ENCODE results near the gene PPFIA4.

PPFIA4 gene

DNA sequence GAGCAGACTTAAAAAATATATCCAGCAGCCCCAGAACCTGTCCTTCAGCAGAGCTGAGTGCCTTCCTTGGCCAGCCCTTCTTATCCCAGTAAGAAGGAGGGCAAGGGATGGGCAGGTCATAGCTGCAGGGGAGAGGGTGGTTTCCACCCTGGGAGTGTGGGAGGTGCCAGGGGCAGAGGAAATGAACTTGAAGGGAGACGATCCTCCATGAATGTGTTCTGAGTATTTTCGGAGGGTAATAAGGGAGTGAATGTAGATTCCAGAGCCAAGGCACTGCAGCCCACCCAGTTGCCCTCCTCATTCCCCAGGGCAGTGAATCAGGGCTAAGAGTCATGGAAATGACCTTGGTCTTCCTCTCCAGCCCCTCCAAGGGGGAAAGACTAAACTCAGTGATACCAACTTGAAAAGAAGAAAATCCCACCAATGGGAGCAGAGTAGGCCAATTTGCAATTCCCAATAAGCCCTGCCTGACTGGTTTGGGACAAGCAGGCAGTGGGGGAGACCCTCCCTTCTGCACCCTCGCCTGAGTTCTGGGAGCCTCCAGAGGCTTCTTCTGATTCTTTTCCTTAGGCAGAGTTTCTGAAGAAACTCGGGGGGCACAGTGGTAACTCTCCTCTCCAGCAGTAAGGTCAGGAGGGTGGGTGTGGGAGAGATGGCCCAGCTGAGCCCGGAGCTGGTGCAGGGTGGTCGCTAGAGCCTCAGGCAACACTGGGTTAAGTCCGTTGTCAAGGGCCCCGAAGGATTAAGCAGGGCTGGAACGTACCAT is 55.4 kb downstream of the PPFIA4 start:
- no peak overlapping the region for H3K27ac ChIP-seq
- TF ChIP-seq CTCF (conservative IDR thresholded peaks at IDR 0.05), result no peak

- TF ChIP-seq CTCF (conservative IDR thresholded peaks at IDR 0.05), result no peak
- H3K27ac ChIP-seq, result no peak overlapping the region
Observed at GRCh38 chr1:203082231-203082505, 55.9 kb downstream of the PPFIA4 start.

DNA sequence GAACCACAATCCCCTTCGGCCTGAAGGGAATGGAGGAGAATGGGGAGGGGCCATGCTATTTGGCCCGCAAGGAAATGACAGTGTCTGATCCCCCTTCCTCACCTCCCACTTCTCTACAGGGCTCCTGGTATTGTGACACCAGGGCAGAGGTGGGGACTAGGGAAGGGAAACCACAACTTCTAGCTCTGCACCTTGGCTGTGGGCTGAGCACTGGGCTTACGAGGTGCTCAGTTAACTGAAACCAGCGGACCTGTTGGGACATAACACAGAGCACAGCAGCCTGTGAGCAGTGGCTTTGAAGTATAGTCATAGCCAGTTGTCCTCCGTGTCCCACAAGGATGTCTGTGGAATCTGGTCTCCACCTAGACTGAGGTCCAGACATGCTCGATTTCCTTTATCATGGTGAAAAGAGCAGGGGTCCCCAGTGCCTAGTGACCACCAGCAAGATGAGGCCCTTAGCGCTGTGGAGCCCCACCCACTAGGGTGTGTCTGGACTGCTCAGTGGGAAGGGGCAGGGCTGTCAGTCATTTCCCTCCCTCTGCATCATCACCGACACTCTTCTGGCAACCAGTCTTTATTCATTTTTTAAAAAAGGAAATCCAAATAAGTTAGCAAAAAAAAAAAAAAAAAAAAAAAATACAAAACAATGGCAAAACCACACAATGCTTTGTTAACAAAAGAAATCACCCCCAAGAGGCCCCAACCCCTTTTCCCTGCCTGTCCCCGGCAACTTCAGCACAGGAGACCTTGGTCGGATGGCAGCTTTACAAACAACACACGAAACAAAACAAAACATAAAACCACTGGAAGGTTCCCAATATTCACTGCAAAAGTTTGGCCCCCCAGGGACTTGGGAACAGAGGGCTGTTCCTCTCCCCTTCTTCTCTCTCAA is 56.5 kb downstream of the PPFIA4 start:
- TF ChIP-seq CTCF (conservative IDR thresholded peaks at IDR 0.05), result no peak

GRCh38 chr1:203083463-203083921 is 57.2 kb downstream of the PPFIA4 start:
- no peak overlapping the region for H3K27ac ChIP-seq
- TF ChIP-seq CTCF (conservative IDR thresholded peaks at IDR 0.05), result no peak

More for the DNA sequence above, 56.5 kb downstream of the PPFIA4 start:
- no peak overlapping the region for H3K27ac ChIP-seq

DNA sequence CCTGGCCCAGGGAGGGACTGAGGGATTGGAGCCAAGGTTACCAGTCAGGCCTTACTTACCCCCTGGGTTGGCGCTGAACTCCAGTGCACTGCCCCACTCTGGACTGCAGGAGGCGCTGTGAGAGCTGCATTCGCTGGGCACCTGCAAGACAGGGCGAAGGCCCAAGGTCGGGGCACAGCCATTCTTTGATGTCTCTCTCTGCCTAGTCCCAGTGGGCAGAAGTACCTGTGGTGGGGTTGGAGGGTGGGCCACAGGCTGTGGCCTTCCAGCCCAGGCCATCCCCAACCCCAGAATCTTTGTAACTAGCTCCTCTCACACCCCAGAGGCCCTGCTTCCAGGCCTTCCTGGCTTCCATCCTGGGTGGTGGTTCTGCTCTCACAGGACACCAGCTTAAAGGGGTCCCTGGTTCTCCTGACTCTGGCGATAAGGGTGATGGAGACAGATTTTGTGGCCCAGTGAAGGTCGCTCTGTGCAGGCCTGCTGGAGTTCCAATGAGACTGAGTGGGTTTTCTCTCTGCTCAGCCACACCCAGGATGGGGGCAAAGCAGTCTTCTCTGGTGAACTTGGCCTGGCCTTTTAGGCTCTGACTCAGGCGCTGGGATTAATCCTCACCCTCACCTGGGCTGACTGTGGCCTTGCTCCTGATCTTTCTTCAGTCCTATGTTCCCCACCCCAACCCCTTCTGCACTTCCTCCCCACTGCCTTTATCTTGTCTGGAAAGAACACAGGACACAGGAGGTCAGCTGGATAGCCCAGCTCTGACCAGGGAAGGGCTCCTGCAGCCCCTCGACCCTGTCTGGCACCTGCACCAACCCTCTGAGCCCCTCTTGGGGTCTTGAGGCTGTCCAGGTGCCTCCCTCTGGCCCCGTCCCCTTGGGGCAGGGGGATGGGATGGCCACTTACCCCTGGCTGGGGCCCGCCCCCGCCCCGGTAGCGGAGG is 58.6 kb downstream of the PPFIA4 start:
- TF ChIP-seq CTCF (conservative IDR thresholded peaks at IDR 0.05), result no peak

DNA sequence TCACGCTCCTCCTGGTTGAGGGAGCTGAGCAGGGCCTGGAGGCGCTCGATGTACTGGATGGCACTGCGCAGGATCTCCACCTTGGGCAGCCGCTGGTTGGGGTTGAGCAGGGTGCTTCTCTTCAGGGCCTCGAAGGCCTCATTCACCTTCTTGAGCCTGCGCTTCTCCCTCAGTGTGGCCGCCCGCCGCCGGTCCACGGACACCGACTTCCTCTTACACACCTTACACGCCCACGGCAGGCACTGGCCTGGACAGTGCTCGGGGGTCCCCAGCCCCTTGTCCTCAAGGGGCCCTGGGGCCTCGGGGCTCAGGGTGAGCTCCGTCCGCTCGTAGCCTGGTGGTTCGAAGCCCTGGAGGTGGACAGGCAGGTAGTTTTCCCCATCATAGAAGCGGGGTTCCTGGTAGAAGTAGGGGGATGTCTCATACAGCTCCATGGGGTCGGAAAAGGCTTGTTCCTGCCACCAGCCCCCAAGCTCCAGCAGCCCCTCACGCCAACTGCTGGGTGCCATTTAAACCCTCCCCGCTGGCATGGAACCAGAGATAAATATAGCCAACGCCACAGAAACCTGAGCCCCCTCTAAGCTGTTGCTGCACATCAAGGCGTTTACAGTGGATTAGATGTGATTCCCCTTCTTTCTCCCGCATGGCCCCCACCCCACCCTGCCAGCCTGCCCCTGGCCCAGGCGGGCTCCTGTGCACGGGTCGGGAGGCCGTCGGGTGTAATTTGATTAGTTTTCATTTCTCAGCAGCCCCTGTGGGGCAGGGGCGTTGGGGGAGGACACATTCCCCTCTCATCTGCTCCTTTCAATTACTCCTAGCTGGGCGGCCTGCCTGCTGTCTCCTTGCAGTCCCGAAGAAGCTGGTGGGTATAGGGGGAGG is 59.5 kb downstream of the PPFIA4 start, which contains the start of gene MYOG:
Gene MYOG, minus strand, starts transcription at position 485 of the 879 bp plus-strand sequence. Its CDS starts 51 bp downstream, at position 434.
- TF ChIP-seq CTCF (conservative IDR thresholded peaks at IDR 0.05), result no peak
- H3K27ac ChIP-seq, result no peak within 1 kb of the TSS

More for the DNA sequence above, 58.6 kb downstream of the PPFIA4 start:
- H3K27ac ChIP-seq, result no peak overlapping the region

All from VCaP (cell line).